NCI-H2171 (cell line): Measurements from ENCODE around the gene MEX3B.
"Not testable (repeated sequence)": the region's sequence is repeated elsewhere in the genome, so short reads cannot be mapped to it uniquely, and the experiment has no call there.

ENCODE experiments used
- DNase-seq: peaks from one replicate; lab custom pipeline; 2025; lab: John Stamatoyannopoulos, UW

MEX3B gene

DNA sequence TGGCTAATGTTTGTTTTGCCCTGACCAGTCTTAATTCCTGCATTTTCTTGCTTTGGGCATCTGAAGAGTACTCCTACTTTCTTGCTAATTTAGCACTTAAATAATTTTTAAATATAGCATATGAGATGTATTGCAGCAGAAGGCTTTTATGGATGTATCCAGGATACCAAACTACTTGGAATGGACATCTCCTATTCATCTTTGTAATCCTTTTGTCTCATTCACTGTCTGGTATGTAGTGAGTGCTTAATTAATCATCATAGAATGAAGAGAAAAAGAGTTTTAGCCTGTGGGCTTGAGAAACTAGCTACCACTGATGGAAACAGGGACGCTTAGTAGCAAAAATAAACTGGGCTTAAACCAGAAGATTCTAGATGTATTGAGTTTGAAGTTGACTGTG is 40.6 kb downstream of the MEX3B start:
- DNase-seq, result no peak

DNA sequence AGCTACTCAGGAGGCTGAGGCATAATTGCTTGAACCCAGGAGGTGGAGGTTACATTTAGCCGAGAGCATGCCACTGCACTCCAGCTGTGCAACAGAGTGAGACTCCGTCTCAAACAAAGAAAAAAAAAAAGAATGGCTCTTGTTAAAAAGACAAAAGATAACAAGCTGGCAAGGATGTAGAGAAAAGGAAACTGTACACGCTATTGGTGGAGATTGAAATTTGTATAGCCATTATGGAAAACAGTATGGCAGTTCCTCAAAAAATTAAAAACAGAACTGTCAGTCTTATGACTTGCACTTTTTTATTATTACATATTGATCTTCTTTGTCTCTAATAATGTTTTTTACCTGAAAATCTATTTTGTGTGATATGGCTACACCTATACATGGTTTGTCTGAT is 41.9 kb downstream of the MEX3B start:
- DNase-seq, result no peak

DNA sequence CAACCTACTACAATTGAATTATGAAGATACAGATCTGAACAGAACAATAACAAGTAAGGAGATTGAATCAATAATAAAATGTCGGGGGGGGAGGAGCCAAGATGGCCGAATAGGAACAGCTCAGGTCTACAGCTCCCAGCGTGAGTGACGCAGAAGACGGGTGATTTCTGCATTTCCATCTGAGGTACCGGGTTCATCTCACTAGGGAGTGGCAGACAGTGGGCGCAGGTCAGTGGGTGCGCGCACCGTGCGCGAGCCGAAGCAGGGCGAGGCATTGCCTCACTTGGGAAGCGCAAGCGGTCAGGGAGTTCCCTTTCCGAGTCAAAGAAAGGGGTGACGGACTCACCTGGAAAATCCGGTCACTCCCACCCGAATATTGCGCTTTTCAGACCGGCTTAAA is 50.7 kb downstream of the MEX3B start:
- DNase-seq, result not testable (repeated sequence)

DNA sequence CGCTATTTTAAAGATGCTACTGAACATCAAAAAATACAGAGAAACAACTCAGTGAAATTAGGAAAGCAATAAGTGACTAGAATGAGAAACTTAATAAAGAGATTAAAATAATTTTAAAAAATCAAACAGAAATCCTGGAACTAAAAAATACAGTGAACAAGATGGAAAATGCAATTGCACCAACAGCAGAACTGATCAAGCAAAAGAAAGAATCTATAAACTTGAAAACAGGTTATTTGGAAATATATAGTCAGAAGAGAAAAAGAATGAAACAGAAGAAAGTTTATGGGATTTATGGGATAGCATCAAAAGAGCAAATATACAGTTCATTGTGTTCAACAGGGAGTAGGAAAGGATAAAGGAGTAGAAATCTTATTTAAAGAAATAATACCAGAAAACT is 53.3 kb downstream of the MEX3B start:
- no peak for DNase-seq
